Trophoblast cell (in vitro differentiated cells and primary cell): ENCODE measurements around the gene C1QTNF7.

Source experiments
- DNase-seq, 2 donors: peaks; one replicate each; pipeline ENCODE4 v3.0.0-alpha.2; 2016
- H2AFZ ChIP-seq: 2 replicates; pipeline ENCODE4 v1.6.1; 2013; ENCODE audit warnings: low read length, moderate library complexity, mild to moderate bottlenecking; ENCODE audit not compliant: insufficient read depth, poor library complexity
- H2AK5ac ChIP-seq: 2 replicates; pipeline ENCODE4 v1.6.1; 2013; ENCODE audit warnings: mild to moderate bottlenecking, low read length
- H2BK120ac ChIP-seq: 2 replicates; pipeline ENCODE4 v1.6.1; 2013; ENCODE audit warnings: low read length, mild to moderate bottlenecking, moderate library complexity; ENCODE audit not compliant: insufficient read depth, poor library complexity
- H2BK12ac ChIP-seq: 2 replicates; pipeline ENCODE4 v1.6.1; 2013; ENCODE audit warnings: mild to moderate bottlenecking, low read length, moderate library complexity
- H2BK5ac ChIP-seq: 2 replicates; pipeline ENCODE4 v1.6.1; 2013; ENCODE audit warnings: low read length, low read depth, moderate library complexity, mild to moderate bottlenecking; ENCODE audit not compliant: poor library complexity
- H3K14ac ChIP-seq: 2 replicates; pipeline ENCODE4 v1.6.1; 2013; ENCODE audit warnings: mild to moderate bottlenecking, low read length
- H3K18ac ChIP-seq: 2 replicates; pipeline ENCODE4 v1.6.1; 2013; ENCODE audit warnings: mild to moderate bottlenecking, low read length
- H3K23ac ChIP-seq: 2 replicates; pipeline ENCODE4 v1.6.1; 2013; ENCODE audit warnings: low read length
- H3K27ac ChIP-seq: 2 replicates; pipeline ENCODE4 v1.5.1; 2013; ENCODE audit warnings: low read depth, mild to moderate bottlenecking, inconsistent platforms, low read length, moderate library complexity
- H3K27me3 ChIP-seq: 2 replicates; pipeline ENCODE4 v1.6.1; 2013; ENCODE audit warnings: inconsistent platforms, mild to moderate bottlenecking, low read length, moderate library complexity; ENCODE audit not compliant: insufficient read depth
- H3K36me3 ChIP-seq, 2 experiments: 1 replicate in 1 of 2; 2 replicates in 1 of 2; pipeline ENCODE4 v1.6.1; 2013; ENCODE audit warnings: low read length in 2 of 2, mild to moderate bottlenecking in 2 of 2, moderate library complexity in 1 of 2; ENCODE audit not compliant: insufficient read depth in 2 of 2, control insufficient read depth in 1 of 2
- H3K4ac ChIP-seq: 2 replicates; pipeline ENCODE4 v1.6.1; 2013; ENCODE audit warnings: low read depth, mild to moderate bottlenecking, low read length, moderate library complexity
- H3K4me1 ChIP-seq, 2 experiments: 1 replicate in 1 of 2; 2 replicates in 1 of 2; pipeline ENCODE4 v1.6.1; 2013; ENCODE audit warnings: low read length in 2 of 2, mild to moderate bottlenecking in 2 of 2, moderate library complexity in 1 of 2; ENCODE audit not compliant: insufficient read depth in 2 of 2, control insufficient read depth in 1 of 2
- H3K4me2 ChIP-seq: 2 replicates; pipeline ENCODE4 v1.6.1; 2013; ENCODE audit warnings: inconsistent platforms, mild to moderate bottlenecking, low read length, moderate library complexity
- H3K4me3 ChIP-seq: 2 replicates; pipeline ENCODE4 v1.5.1; 2013; ENCODE audit warnings: mild to moderate bottlenecking, low read depth, low read length, inconsistent platforms
- H3K79me1 ChIP-seq: one replicate; pipeline ENCODE4 v1.6.1; 2013; ENCODE audit warnings: low read length
- H3K79me2 ChIP-seq: 2 replicates; pipeline ENCODE4 v1.6.1; 2013; ENCODE audit warnings: low read length, mild to moderate bottlenecking; ENCODE audit not compliant: control insufficient read depth, insufficient read depth, poor library complexity
- H3K9ac ChIP-seq: 2 replicates; pipeline ENCODE4 v1.6.1; 2013; ENCODE audit warnings: mild to moderate bottlenecking, low read length
- H3K9me3 ChIP-seq: 2 replicates; pipeline ENCODE4 v1.6.1; 2013; ENCODE audit warnings: low read depth, mild to moderate bottlenecking, control low read depth, inconsistent platforms, low read length; ENCODE audit not compliant: insufficient read depth
- H4K12ac ChIP-seq: 2 replicates; pipeline ENCODE4 v1.6.1; 2013; ENCODE audit warnings: low read depth, mild to moderate bottlenecking, low read length, moderate library complexity
- H4K8ac ChIP-seq: 2 replicates; pipeline ENCODE4 v1.6.1; 2013; ENCODE audit warnings: low read depth, mild to moderate bottlenecking, low read length, moderate library complexity
- H4K91ac ChIP-seq: one replicate; pipeline ENCODE4 v1.6.1; 2013; ENCODE audit warnings: low read depth, mild to moderate bottlenecking, low read length, moderate library complexity
- WGBS: extraction: QIAGEN DNeasy Blood & Tissue Kit; methylation state at CpG from one replicate; pipeline ENCODE4 v1.1.7; 2013; ENCODE audit warnings: missing lambda C conversion rate; ENCODE audit not compliant: insufficient read length, insufficient coverage; ENCODE audit errors: extremely low coverage; 5-methylcytosine and 5-hydroxymethylcytosine counted together

Gene C1QTNF7

DNA sequence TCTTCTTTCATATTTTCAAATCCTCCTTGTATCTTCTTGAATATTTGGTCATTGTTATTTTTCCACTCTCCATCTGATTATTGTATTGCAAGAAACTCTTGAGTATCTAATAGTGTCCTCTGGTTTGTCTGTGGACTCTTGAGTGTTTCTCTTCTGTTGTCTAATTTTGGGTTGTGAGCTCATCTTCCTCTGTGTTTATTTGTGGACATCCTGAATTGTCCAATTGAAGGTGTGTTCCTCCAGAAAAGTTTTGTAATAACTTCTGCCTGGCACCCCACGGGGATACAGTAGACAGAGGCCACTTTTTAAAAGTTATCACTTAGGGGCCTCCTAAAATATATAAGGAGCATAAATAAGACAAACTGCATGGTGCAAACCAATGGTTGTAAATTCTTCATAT is 38.8 kb downstream of the C1QTNF7 start:
- no peak overlapping the region for H3K4me3 ChIP-seq
- no peak overlapping the region for H4K12ac ChIP-seq
- no peaks in the 10 kb centered on the region for H3K79me1 ChIP-seq
- no peak overlapping the region for H3K27ac ChIP-seq
- no peak overlapping the region for H4K8ac ChIP-seq
- H4K91ac ChIP-seq, result no peak overlapping the region
- no peak overlapping the region for H3K9ac ChIP-seq
- no peaks in the 10 kb centered on the region for H3K27me3 ChIP-seq
- no peak overlapping the region for H2AFZ ChIP-seq
- no peak overlapping the region for H3K18ac ChIP-seq
- no peak overlapping the region for H2BK12ac ChIP-seq
- no peaks in the 10 kb centered on the region for H3K79me2 ChIP-seq
- H2BK120ac ChIP-seq, result no peak overlapping the region
- no CpG with 5 or more reads among the region's 1 CpG for WGBS
- no peak overlapping the region for H2AK5ac ChIP-seq
- no peak overlapping the region for H3K4ac ChIP-seq
- H3K23ac ChIP-seq, result no peak overlapping the region
- H3K4me2 ChIP-seq, result no peak overlapping the region
- H3K14ac ChIP-seq, result no peak overlapping the region
- no peaks in the 10 kb centered on the region for H3K9me3 ChIP-seq
- H2BK5ac ChIP-seq, result no peak overlapping the region
- H3K4me1 ChIP-seq, result no peaks in the 10 kb centered on the region
- no peak for DNase-seq
- no peaks in the 10 kb centered on the region for H3K36me3 ChIP-seq

DNA sequence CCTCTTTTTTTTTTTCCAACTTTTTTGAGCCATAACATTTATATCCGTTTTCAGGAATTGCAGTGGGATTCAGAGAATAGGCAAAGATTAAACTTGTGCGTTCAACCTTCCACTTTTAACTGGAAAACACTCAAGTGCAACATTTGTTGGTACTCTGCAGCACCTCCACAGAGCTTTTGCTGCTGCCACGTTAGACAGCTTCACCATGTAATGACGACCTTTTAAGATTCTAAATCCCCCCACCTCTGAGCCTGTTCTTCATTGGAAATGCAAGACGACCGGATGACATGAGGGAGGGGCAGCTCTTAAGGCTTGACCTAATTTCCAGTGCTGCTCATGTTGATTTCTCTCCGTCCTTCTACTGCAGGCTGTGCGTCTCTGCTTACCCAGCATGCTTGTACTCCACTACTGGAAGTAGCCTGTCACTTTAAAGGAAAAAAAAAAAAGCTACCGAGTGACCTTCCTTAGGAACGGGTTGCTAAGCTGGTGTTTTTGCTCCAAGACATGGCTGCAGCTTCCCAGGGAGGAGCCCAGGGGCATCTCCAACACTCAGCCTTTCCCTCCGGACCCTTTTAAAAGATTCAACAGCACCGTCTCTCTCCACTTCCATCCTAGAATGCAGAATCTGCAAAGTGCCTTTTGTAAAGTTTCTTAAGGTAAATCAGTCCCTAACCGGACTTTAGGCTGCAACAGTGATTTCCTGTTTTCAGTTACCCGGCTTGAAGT is 41.7 kb downstream of the C1QTNF7 start, which contains the start of gene CC2D2A:
Gene CC2D2A (plus strand): TSS at position 481 of the 726 bp plus-strand sequence. CDS start 6,051 bp downstream, outside the sequence.
- Histone ChIP-seq H2AFZ (peak within 1 kb of the TSS; percentile 3), H3K23ac (no peak within 1 kb of the TSS), H3K4me2 (peak within 1 kb of the TSS; percentile 61), H4K8ac (peak within 1 kb of the TSS; percentile 22), H3K4me1 (no peaks in the 10 kb centered on the region), H3K79me2 (no peaks in the 10 kb centered on the region), H4K91ac (no peak within 1 kb of the TSS), H3K27me3 (no peaks in the 10 kb centered on the region), H3K36me3 (no peaks in the 10 kb centered on the region), H3K27ac (no peak within 1 kb of the TSS), H4K12ac (no peak within 1 kb of the TSS), H3K4me3 (no peak within 1 kb of the TSS), H3K4ac (no peak within 1 kb of the TSS), H2BK5ac (no peak within 1 kb of the TSS), H3K9me3 (no peaks in the 10 kb centered on the region), H2BK12ac (no peak within 1 kb of the TSS), H3K9ac (no peak within 1 kb of the TSS), H2BK120ac (no peak within 1 kb of the TSS), H3K79me1 (no peaks in the 10 kb centered on the region), H3K18ac (no peak within 1 kb of the TSS), H3K14ac (no peak within 1 kb of the TSS), H2AK5ac (no peak within 1 kb of the TSS)
- DNase-seq, result peak in 1 of 2 donors; percentile 45
- WGBS, result no CpG with 5 or more reads among the region's 14 CpGs

GRCh38 chr4:15470128-15470475 is 42.3 kb downstream of the C1QTNF7 start:
- Histone ChIP-seq H3K9ac (no peak overlapping the region), H2AK5ac (no peak overlapping the region), H3K4me1 (no peaks in the 10 kb centered on the region), H2BK5ac (no peak overlapping the region), H3K18ac (no peak overlapping the region), H3K79me2 (no peaks in the 10 kb centered on the region), H4K91ac (no peak overlapping the region), H3K27ac (no peak overlapping the region), H3K23ac (no peak overlapping the region), H3K4me2 (peak overlapping the region; percentile 61), H2AFZ (no peak overlapping the region), H3K4ac (no peak overlapping the region), H4K12ac (no peak overlapping the region), H2BK120ac (no peak overlapping the region), H2BK12ac (no peak overlapping the region), H3K4me3 (no peak overlapping the region), H3K14ac (no peak overlapping the region), H4K8ac (peak overlapping the region; percentile 22), H3K27me3 (no peaks in the 10 kb centered on the region), H3K79me1 (no peaks in the 10 kb centered on the region), H3K36me3 (no peaks in the 10 kb centered on the region), H3K9me3 (no peaks in the 10 kb centered on the region)
- WGBS, result no CpG with 5 or more reads among the region's 3 CpGs
- no peak for DNase-seq

- Histone ChIP-seq H3K79me2 (no peaks in the 10 kb centered on the region), H3K4me2 (no peak overlapping the region), H3K36me3 (no peaks in the 10 kb centered on the region), H2BK120ac (no peak overlapping the region), H3K14ac (no peak overlapping the region), H3K4ac (no peak overlapping the region), H3K18ac (no peak overlapping the region), H2AFZ (no peak overlapping the region), H3K4me1 (peaks cover 0 to 3% of the 10 kb centered on the region in 2 experiments), H3K9ac (no peak overlapping the region), H3K27ac (no peak overlapping the region), H3K23ac (no peak overlapping the region), H2BK5ac (no peak overlapping the region), H2BK12ac (no peak overlapping the region), H4K8ac (no peak overlapping the region), H3K9me3 (no peaks in the 10 kb centered on the region), H4K12ac (no peak overlapping the region), H2AK5ac (no peak overlapping the region), H3K4me3 (no peak overlapping the region), H3K27me3 (no peaks in the 10 kb centered on the region), H4K91ac (no peak overlapping the region), H3K79me1 (peaks cover 2% of the 10 kb centered on the region)
- no peak for DNase-seq
- no CpG with 5 or more reads among the region's 5 CpGs for WGBS
These were observed 48.6 kb downstream of the C1QTNF7 start for GRCh38 chr4:15476396-15476795.
